Fibroblast of lung (primary cell): ENCODE data around the gene SLC23A3. TPM values are rescaled to one million over a fixed set of nuclear protein-coding genes. Genes with fewer than 3 reads are reported as not detected.
"Not testable (repeated sequence)": the region's sequence is repeated elsewhere in the genome, so short reads cannot be mapped to it uniquely, and the experiment has no call there.

Experiments
- DNase-seq, 2 donors: peaks; one replicate each; pipeline versions ENCODE4 v3.0.0 to v3.0.0-alpha.2; 2010; ENCODE audit warnings: low read depth in 2 of 2
- H2AFZ ChIP-seq: 2 replicates; pipeline ENCODE4 v1.5.1; 2012; ENCODE audit warnings: low read length, control low read depth, inconsistent platforms
- H3K27ac ChIP-seq: 2 replicates; pipeline ENCODE4 v1.5.1; 2011; ENCODE audit warnings: low read length, control low read depth; ENCODE audit not compliant: insufficient read depth
- H3K27me3 ChIP-seq: 2 replicates; pipeline ENCODE4 v1.5.1; 2011; ENCODE audit warnings: mild to moderate bottlenecking, low read length; ENCODE audit not compliant: control insufficient read depth, insufficient read depth
- H3K36me3 ChIP-seq: 2 replicates; pipeline ENCODE4 v1.5.1; 2011; ENCODE audit warnings: low read length; ENCODE audit not compliant: control insufficient read depth, insufficient read depth
- H3K4me1 ChIP-seq: 2 replicates; pipeline ENCODE4 v1.5.1; 2011; ENCODE audit warnings: low read length; ENCODE audit not compliant: control insufficient read depth, insufficient read depth; ENCODE audit errors: extremely low read depth
- H3K4me2 ChIP-seq: 2 replicates; pipeline ENCODE4 v1.5.1; 2011; ENCODE audit warnings: low read length, control low read depth; ENCODE audit not compliant: insufficient read depth; ENCODE audit errors: extremely low read depth
- H3K4me3 ChIP-seq, 4 experiments: fragments of 200-600 bp in 1 of 4; sonication (generic) in 1 of 4; replicated peaks in 1 of 4; 2 replicates each; pipeline ENCODE4 v1.5.1; 2011 to 2016; ENCODE audit warnings: low read length in 4 of 4, low read depth in 3 of 4, mild to moderate bottlenecking in 3 of 4, control low read depth in 2 of 4, inconsistent platforms in 1 of 4, mixed read lengths in 1 of 4; ENCODE audit not compliant: insufficient read depth in 1 of 4; ENCODE audit errors: control extremely low read depth in 1 of 4
- H3K79me2 ChIP-seq: 2 replicates; pipeline ENCODE4 v1.5.1; 2012; ENCODE audit warnings: mild to moderate bottlenecking, low read length, inconsistent platforms; ENCODE audit not compliant: control insufficient read depth, insufficient read depth
- H3K9ac ChIP-seq: 2 replicates; pipeline ENCODE4 v1.5.1; 2011; ENCODE audit warnings: mild to moderate bottlenecking, low read length, control low read depth; ENCODE audit not compliant: insufficient read depth
- H3K9me3 ChIP-seq: 2 replicates; pipeline ENCODE4 v1.5.1; 2012; ENCODE audit warnings: low read depth, low read length; ENCODE audit not compliant: control insufficient read depth, insufficient read depth
- H4K20me1 ChIP-seq: 2 replicates; pipeline ENCODE4 v1.5.1; 2011; ENCODE audit warnings: low read length; ENCODE audit not compliant: control insufficient read depth, insufficient read depth; ENCODE audit errors: extremely low read depth
- CTCF ChIP-seq, 2 donors: IDR thresholded peaks in 1 of 2; conservative IDR thresholded peaks in 1 of 2; 1 replicate in 1 of 2; 2 replicates in 1 of 2; pipeline ENCODE4 v1.5.1; 2011 to 2012; ENCODE audit warnings: low read length in 2 of 2, control low read depth in 1 of 2, inconsistent platforms in 1 of 2, low read depth in 1 of 2, mild to moderate bottlenecking in 1 of 2
- EZH2 ChIP-seq: IDR thresholded peaks from 2 replicates; pipeline ENCODE4 v1.5.1; 2012; ENCODE audit warnings: low read length, control low read depth, mild to moderate bottlenecking; ENCODE audit errors: missing control alignments
- polyA plus RNA-seq, 2 donors: library from polyadenylated mRNA; depleted of rRNA in 1 of 2; stranded (reverse) in 1 of 2; unstranded in 1 of 2; fragments of >200 nt; gene quantifications; 2 replicates each; pipeline ENCODE4 v1.2.1, GENCODE V29; 2011 to 2012; ENCODE audit warnings: missing spikeins in 1 of 2
- total RNA-seq: library from RNA; depleted of rRNA; stranded (reverse); fragments of >200 nt; gene quantifications from 2 replicates; pipeline ENCODE4 v1.2.1, GENCODE V29; 2014

Gene SLC23A3
- total and polyA plus RNA-seq, 2 donors (not counting 1 experiment from before 2014, with no cell fraction given), result 0.52 to 2.5 TPM

GRCh38 chr2:219205165-219205538, 35.3 kb upstream of the SLC23A3 start:
- H3K4me1 ChIP-seq, result peaks cover 16% of the 10 kb centered on the region
- peaks cover 10% of the 10 kb centered on the region for H3K36me3 ChIP-seq
- peaks cover 2% of the 10 kb centered on the region for H3K79me2 ChIP-seq
- H4K20me1 ChIP-seq, result no peaks in the 10 kb centered on the region
- no peak overlapping the region for H2AFZ ChIP-seq
- DNase-seq, result no peak
- H3K27ac ChIP-seq, result no peak overlapping the region
- TF ChIP-seq CTCF (conservative IDR thresholded peaks at IDR 0.05 in 1 of 2, IDR thresholded peaks at IDR 0.05 in 1 of 2; ENCODE audit: low read depth in 1 of 2, low read length in 2 of 2) (no peak), EZH2 (no peak)
- no peaks in the 10 kb centered on the region for H3K9me3 ChIP-seq
- peaks cover 2% of the 10 kb centered on the region for H3K27me3 ChIP-seq
- no peak overlapping the region for H3K4me2 ChIP-seq
- H3K4me3 ChIP-seq, result no peak overlapping the region
- H3K9ac ChIP-seq, result no peak overlapping the region

DNA sequence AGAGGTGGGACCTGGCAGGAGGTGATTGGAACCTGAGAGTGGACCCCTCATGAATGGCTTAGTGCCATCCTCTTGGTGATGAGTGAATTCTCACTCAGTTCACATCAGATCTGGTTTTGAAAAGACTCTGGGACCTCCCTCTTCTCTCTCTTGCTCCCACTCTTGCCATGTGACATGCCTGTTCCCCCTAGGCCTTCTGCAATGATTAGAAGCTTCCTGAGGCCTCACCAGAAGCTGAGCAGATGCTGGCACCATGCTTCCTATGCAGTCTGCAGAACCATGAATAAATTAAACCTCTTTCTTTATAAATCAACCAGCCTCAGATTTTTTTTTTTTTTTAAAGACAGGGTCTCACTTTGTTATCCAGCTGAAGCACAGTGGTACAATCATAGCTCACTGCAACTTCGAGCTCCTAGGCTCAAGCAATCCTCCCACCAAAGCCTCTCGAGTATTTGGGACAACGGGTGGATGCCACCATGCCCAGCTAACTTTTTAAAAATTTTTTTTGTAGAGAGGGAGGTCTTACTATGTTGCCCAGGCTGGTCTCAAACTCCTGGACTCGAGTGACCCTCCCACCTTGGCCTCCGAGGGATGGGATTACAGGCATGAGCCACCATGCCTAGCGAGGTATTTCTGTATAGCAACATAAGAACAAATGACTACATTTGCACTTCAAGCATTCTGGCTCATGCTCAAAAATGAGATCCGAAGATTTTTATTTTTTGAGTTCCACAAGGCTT, 34.8 kb upstream of the SLC23A3 start:
- Histone ChIP-seq H3K27ac (no peak overlapping the region), H3K4me1 (peaks cover 16% of the 10 kb centered on the region), H3K27me3 (peaks cover 3% of the 10 kb centered on the region), H3K36me3 (peaks cover 10% of the 10 kb centered on the region), H3K9me3 (no peaks in the 10 kb centered on the region), H3K79me2 (peaks cover 2% of the 10 kb centered on the region), H3K9ac (no peak overlapping the region), H2AFZ (no peak overlapping the region), H4K20me1 (no peaks in the 10 kb centered on the region), H3K4me3 (no peak overlapping the region), H3K4me2 (no peak overlapping the region)
- DNase-seq, result no peak
- no peak for TF ChIP-seq EZH2

GRCh38 chr2:219201331-219201730, 31.5 kb upstream of the SLC23A3 start:
- H3K27ac ChIP-seq, H3K79me2 ChIP-seq, DNase-seq, H3K9ac ChIP-seq, H3K4me2 ChIP-seq, H3K4me3 ChIP-seq, H4K20me1 ChIP-seq, H3K27me3 ChIP-seq, H3K4me1 ChIP-seq, H3K9me3 ChIP-seq, H3K36me3 ChIP-seq, H2AFZ ChIP-seq: not testable (repeated sequence)

DNA sequence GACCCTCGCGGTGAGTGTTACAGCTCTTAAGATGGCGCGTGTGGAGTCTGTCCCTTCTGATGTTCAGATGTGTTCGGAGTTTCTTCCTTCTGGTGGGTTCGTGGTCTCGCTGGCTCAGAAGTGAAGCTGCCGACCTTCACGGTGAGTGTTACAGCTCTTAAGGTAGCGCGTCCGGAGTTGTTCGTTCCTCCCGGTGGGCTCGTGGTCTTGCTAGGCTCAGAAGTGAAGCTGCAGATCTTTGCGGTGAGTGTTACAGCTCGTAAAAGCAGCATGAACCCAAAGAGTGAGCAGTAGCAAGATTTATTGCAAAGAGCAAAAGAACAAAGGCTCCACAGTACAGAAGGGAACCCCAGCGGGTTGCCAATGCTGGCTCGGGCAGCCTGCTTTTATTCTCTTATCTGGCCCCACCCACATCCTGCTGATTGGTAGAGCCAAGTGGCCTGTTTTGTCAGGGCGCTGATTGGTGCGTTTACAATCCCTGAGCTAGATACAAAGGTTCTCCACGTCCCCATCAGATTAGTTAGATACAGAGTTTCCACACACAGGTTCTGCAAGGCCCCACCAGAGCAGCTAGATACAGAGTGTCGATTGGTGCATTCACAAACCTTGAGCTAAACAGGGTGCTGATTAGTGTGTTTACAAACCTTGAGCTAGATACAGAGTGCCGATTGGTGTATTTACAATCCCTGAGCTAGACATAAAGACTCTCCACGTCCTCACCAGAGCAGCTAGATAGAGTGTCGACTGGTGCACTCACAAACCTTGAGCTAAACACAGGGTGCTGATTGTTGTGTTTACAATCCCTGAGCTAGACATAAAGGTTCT, 30.9 kb upstream of the SLC23A3 start:
- H4K20me1 ChIP-seq, H3K4me1 ChIP-seq: not testable (repeated sequence)

More for the DNA sequence above, 30.9 kb upstream of the SLC23A3 start:
- H3K9me3 ChIP-seq, H3K4me3 ChIP-seq, H3K79me2 ChIP-seq, H3K36me3 ChIP-seq, H3K4me2 ChIP-seq, H3K27me3 ChIP-seq, H3K9ac ChIP-seq, H2AFZ ChIP-seq, DNase-seq, H3K27ac ChIP-seq: not testable (repeated sequence)
